Activated CD8-positive, alpha-beta memory T cell treated with anti-CD3 and anti-CD28 coated beads for 48 hours (primary cell): ENCODE measurements around the gene GCK.

ENCODE experiments used
- DNase-seq, 3 experiments: peaks; one replicate each; pipeline ENCODE4 v3.0.0-alpha.2; 2020; ENCODE audit warnings: low read depth in 2 of 3, low spot score in 2 of 3

The GCK gene

DNA sequence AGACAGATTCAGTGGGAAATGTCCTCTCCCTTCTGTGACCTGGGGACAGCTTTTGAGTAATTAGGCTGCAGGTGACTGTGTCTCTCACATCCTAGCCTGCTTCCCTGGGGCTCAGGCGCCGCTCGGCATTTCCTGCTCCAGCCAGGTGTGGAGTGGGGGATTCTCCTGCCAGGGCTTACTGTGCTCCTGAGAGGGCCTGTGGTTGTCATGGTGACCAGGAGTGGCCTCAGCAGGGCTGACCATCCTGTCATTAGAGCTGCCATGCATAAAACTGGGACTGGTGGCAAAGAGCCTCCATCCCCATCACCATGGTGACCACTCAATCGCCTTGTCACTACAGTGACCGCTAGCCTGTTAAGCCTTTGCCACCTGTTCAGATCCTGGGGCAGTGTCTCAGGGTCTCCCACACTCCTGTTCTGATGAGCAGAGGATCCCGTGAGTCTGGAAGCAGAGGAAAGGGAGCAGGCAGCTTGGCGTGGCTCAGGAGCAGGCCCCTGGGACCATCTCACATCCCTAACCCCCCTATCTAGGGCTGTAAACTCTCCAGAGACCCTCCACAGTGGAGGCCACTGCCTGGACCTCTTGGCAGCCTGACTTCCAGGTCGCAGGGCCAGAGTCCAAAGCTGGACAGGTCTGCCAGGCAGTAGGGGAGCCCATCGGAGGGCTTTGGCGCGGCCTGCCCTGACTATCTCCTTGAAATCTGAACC lies at the start of gene GCK:
TSS of gene GCK (minus strand) at position 154 of the 707 bp plus-strand sequence. CDS start 486 bp downstream, outside the sequence.
- DNase-seq: no peak

DNA sequence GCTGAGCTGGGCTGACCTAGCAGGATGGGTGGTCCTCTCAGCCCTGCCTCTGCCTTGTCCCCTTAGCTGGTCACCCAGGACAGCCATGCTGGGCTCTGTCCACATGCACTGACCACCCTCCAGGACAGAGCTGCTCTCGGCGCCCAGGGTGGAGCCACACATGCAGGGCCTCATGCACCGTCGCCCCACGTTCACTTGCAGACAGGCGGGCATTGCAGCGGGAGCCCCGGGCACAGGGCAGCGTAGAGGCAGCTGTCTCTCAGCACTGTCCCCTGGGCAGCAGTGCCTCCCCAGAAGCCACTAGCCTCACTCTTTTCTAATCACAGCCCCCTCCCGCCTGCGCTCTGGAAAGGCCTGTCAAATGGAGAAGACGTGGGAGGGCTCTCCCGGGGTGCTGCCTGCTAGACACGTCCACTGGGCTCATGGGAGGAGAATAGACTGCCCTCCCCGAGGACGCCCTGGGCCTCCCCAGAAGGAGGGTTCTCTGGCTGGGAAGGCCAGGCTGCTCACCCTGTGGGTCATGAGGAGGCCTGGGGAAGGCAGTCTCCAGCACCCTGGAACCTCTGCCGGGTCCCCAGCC lies 49.0 kb upstream of the GCK start:
- DNase-seq: no peak

GRCh38 chr7:44237696-44238095 lies 48.5 kb upstream of the GCK start:
- DNase-seq: no peak

- DNase-seq: no peak
Measured at GRCh38 chr7:44236333-44236728, 47.1 kb upstream of the GCK start.

GRCh38 chr7:44235582-44236332 lies 46.5 kb upstream of the GCK start:
- no peak for DNase-seq

- no peak for DNase-seq
Measured at GRCh38 chr7:44235066-44235465, 45.8 kb upstream of the GCK start.

GRCh38 chr7:44232901-44233715 lies 43.9 kb upstream of the GCK start:
- DNase-seq: no peak

DNA sequence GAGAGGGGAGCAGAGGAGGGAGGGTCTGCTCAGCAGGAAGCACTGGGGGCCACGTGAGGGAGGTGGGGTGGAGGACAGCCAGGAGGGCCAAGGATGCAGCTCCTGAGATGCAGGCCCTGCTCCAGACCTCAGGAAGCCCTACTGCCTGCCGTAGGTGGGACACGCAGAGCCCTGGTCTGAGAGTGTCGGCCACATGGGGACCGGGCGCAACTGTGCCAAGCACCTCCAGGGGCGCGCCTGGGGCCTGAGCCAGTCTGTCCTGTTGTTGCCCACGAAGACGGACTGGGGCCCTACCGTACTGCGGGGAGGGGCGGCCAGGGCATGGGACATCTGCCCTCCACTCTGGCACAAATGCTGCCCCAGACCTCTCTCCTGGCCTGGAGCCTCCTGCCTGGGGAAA lies 43.2 kb upstream of the GCK start:
- no peak for DNase-seq

- DNase-seq: no peak
Measured at GRCh38 chr7:44231088-44231487, 41.8 kb upstream of the GCK start.

- no peak for DNase-seq
Measured at GRCh38 chr7:44230286-44230685, 41.0 kb upstream of the GCK start.

DNA sequence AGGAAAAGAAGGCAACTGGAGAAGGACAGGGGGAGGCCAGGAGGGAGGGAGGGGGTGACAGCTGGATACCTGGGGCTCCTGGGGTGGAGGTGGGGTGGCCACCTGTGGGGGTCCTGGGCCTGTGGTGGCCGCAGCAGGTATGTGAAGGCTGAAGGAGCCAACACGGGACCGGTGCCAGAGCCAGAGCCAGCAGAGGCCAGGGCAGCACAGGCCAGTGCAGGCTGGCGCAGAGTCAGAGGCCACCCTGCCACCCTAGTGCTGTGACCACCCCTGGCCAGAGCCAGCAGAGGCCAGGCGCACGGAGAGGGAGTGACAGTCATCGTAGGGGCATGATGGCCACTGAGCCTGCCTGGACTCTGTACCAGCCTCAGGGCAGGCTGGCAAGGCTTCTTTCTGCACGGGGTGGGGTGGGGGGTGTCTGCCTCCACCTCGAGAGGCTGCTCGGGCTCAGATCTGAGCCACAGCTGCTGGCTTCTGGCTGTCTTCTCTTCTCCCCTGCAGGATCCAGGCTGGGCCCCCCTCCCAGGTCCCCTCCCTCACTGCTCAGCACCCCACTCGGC lies 40.4 kb upstream of the GCK start:
- no peak for DNase-seq

- DNase-seq: no peak
Measured at GRCh38 chr7:44228571-44229350, 39.5 kb upstream of the GCK start.

GRCh38 chr7:44227911-44228310 lies 38.7 kb upstream of the GCK start:
- no peak for DNase-seq

- DNase-seq: no peak
Measured at GRCh38 chr7:44226396-44226753, 37.1 kb upstream of the GCK start.

DNA sequence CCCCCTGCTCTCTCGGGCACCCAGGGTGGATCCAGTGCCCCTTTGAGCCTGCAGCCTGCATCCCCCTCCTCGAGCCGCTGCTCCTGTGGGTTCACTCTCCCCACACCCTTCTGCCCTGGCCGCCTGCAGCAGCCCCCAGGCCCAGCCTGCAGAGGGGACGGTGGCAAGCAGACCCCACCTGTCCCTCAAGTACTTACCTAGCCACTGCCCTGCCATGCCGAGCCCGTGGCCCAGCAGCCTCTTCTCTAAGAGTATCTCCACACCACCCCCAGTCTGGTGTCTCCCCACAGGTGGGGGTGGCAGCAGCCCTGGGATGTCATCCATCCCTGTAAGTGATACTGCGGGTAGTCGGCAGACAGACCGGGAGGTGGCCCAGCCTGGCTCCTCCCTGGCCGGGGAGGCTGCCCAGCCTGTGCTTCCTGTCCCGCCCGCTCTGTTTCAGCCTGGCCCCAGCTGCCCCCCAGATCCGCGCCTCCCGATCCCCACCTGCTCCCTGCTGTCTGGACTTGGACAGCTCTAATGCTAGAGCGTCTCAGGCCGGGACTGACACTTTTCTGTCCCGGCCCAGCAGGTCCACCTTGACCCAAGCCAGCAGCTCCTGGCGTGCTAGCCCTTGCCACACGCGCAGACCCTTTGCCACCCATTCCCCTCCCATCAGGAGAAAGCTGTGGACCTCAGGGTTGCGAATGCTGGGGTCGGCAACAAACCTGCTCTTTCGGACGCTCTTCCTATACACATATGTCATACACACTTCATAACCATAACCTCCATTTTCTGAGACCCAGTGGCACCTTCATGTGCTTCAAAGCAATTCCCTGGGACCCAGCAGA lies 36.5 kb upstream of the GCK start:
- no peak for DNase-seq

DNA sequence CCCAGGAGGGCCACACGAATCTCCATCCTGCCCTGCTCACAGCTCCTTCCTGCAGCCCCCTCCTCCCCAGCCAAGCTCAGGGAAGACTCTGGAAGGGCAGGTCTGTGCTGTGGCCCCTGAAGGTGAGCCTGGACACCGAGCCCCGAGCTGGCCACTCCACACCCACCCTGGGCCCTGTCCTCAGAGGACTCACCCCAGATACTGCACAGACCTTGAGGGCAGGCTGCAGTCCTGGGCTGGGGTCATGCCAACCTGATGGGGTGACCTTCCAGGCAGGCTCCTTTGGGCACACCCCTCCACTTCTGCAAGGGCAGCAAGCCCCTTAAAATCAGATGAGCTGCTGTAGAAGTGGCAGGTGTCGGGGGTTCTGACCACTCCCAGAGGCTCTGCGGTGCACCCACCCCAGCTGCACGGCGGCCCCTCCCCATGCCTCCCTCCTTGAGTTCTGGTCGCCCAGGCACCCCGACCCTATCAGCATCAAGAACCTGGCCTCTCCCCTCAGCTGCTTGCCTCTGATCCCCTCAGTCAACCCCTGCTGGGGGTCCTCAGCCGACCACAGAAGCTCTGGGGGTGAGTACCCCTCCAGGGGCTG lies 35.8 kb upstream of the GCK start:
- DNase-seq: no peak

DNA sequence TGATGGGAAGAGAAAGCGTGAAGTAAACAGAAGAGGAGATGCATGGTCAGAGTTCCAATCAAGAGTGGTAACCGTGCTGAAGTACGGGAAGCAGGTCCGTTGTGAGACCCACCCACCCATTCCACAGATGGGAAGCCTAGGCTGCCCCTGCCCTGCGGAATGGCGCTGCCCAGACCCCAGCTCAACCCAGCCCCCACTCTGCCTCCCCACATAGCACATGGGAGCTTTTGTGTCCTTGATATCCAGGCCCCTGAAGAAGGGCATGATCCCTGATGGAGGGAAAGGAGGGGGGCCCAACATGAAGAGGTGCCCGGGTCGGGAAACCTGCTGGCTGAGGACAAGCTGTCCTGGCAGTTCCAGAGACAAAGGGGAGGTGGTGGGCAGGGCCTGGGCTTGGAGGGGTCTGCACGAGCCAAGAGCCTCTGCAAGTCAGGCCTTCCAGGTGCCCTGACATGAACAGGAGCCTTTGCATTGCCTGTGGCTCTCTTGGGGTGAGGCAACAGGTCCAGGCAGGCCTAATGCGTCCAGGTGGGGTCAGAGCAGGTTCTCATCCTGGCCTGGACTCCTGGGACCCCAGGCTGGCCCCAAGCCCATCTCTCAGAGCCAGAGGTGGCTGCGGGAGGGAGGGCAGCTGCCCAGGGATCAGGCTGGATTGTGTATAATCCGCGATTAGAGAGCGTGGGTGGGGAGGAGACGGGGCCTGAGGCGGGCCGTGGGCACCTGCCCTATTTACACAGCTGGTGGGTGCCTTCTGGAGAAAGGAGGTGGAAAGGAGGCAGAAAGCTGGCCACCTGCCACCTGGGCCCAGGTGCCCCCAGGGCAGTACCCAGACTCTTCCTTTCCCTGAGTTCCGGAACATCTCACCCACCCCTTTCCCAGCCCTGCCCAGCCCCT lies 35.1 kb upstream of the GCK start:
- DNase-seq: no peak

GRCh38 chr7:44223362-44224079 lies 34.3 kb upstream of the GCK start:
- no peak for DNase-seq
